NB4 (cell line): ENCODE data around the gene ZCCHC2.

Experiments used
- CTCF ChIP-seq: IDR thresholded peaks from one replicate; pipeline ENCODE4 v1.5.1; 2012; ENCODE audit warnings: low read depth, low read length
- POLR2A ChIP-seq: IDR thresholded peaks from 2 replicates; pipeline ENCODE4 v1.6.1; 2011; ENCODE audit warnings: mild to moderate bottlenecking; ENCODE audit not compliant: insufficient read length; ENCODE audit errors: extremely low read depth
- TF ChIP-seq, protein P1 (sequence below): IDR thresholded peaks from 2 replicates; pipeline ENCODE4 v1.6.1; 2011; ENCODE audit warnings: low read depth, low read length

GRCh38 chr18:62522504-62523254 lies at the start of gene ZCCHC2:
- TF ChIP-seq POLR2A = peak; percentile 12
- no peak for TF ChIP-seq CTCF
- TF ChIP-seq, protein P1, sequence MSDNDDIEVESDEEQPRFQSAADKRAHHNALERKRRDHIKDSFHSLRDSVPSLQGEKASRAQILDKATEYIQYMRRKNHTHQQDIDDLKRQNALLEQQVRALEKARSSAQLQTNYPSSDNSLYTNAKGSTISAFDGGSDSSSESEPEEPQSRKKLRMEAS = no peak
